Osteocyte (in vitro differentiated cells): ENCODE data around the gene HMGN1. TPM values are rescaled to one million over a fixed set of nuclear protein-coding genes. Genes with fewer than 3 reads are reported as not detected.
A peak's percentile ranks its signal among the peaks of the same experiment; 100 is the strongest.

Experiments
- DNase-seq: peaks from one replicate; pipeline ENCODE4 v3.0.0; 2021; ENCODE audit warnings: mixed read lengths; ENCODE audit not compliant: unreplicated experiment; ENCODE audit errors: extremely low spot score
- H3K27ac Mint-ChIP-seq: one replicate; pipeline ENCODE4 v1.8.0; 2021; ENCODE audit warnings: mild to moderate bottlenecking, mixed read lengths; ENCODE audit not compliant: unreplicated experiment
- H3K27me3 Mint-ChIP-seq: one replicate; pipeline ENCODE4 v1.8.0; 2021; ENCODE audit warnings: mixed read lengths; ENCODE audit not compliant: unreplicated experiment
- H3K36me3 Mint-ChIP-seq: one replicate; pipeline ENCODE4 v1.8.0; 2021; ENCODE audit warnings: mixed read lengths; ENCODE audit not compliant: unreplicated experiment
- H3K4me1 Mint-ChIP-seq: one replicate; pipeline ENCODE4 v1.8.0; 2021; ENCODE audit warnings: mixed read lengths; ENCODE audit not compliant: unreplicated experiment
- H3K4me3 Mint-ChIP-seq: one replicate; pipeline ENCODE4 v1.8.0; 2021; ENCODE audit warnings: mild to moderate bottlenecking, moderate library complexity, mixed read lengths; ENCODE audit not compliant: unreplicated experiment
- H3K9me3 Mint-ChIP-seq: one replicate; pipeline ENCODE4 v1.8.0; 2021; ENCODE audit warnings: mixed read lengths; ENCODE audit not compliant: unreplicated experiment
- CTCF ChIP-seq: fragments of 200-600 bp; sonication (generic); IDR thresholded peaks from 2 replicates; pipeline ENCODE4 v1.5.0; 2021; ENCODE audit warnings: antibody characterized with exemption, mild to moderate bottlenecking, moderate library complexity
- total RNA-seq: library from RNA; stranded (reverse); gene quantifications from 2 replicates; pipeline ENCODE4 v1.2.1, GENCODE V29; 2021

HMGN1 gene
- total RNA-seq, 1 donor from 2014 or later = 289 TPM

GRCh38 chr21:39317134-39318090 is 31.5 kb downstream of the HMGN1 start:
- Mint-ChIP-seq H3K4me1 (peaks cover 23% of the 10 kb centered on the region), H3K4me3 (no peak overlapping the region), H3K36me3 (no peaks in the 10 kb centered on the region), H3K9me3 (no peaks in the 10 kb centered on the region), H3K27me3 (no peaks in the 10 kb centered on the region), H3K27ac (peak overlapping the region; percentile 34)
- TF ChIP-seq CTCF = no peak
- no peak for DNase-seq

- H3K4me1 Mint-ChIP-seq = peaks cover 27% of the 10 kb centered on the region
- H3K4me3 Mint-ChIP-seq = no peak overlapping the region
- DNase-seq = peak; percentile 34
- TF ChIP-seq CTCF = no peak
- H3K9me3 Mint-ChIP-seq = no peaks in the 10 kb centered on the region
- H3K27ac Mint-ChIP-seq = peak overlapping the region; percentile 34
- no peaks in the 10 kb centered on the region for H3K27me3 Mint-ChIP-seq
- peaks cover 3% of the 10 kb centered on the region for H3K36me3 Mint-ChIP-seq
Measured at GRCh38 chr21:39316729-39317128, 32.2 kb downstream of the HMGN1 start.

GRCh38 chr21:39315603-39316445 is 33.1 kb downstream of the HMGN1 start:
- H3K4me3 Mint-ChIP-seq = no peak overlapping the region
- no peaks in the 10 kb centered on the region for H3K27me3 Mint-ChIP-seq
- TF ChIP-seq CTCF = no peak
- H3K36me3 Mint-ChIP-seq = peaks cover 9% of the 10 kb centered on the region
- H3K9me3 Mint-ChIP-seq = no peaks in the 10 kb centered on the region
- peaks cover 30% of the 10 kb centered on the region for H3K4me1 Mint-ChIP-seq
- DNase-seq = peak; percentile 2
- H3K27ac Mint-ChIP-seq = no peak overlapping the region

GRCh38 chr21:39314143-39315027 is 34.5 kb downstream of the HMGN1 start:
- no peaks in the 10 kb centered on the region for H3K27me3 Mint-ChIP-seq
- peaks cover 15% of the 10 kb centered on the region for H3K36me3 Mint-ChIP-seq
- peak overlapping the region; percentile 93 for H3K4me3 Mint-ChIP-seq
- DNase-seq = no peak
- H3K4me1 Mint-ChIP-seq = peaks cover 33% of the 10 kb centered on the region
- peak overlapping the region; percentile 91 for H3K27ac Mint-ChIP-seq
- no peaks in the 10 kb centered on the region for H3K9me3 Mint-ChIP-seq
- no peak for TF ChIP-seq CTCF
